ENCODE results near the gene CR1L.
"Not testable (repeated sequence)": the region's sequence is repeated elsewhere in the genome, so short reads cannot be mapped to it uniquely, and the experiment has no call there.

The CR1L gene

DNA sequence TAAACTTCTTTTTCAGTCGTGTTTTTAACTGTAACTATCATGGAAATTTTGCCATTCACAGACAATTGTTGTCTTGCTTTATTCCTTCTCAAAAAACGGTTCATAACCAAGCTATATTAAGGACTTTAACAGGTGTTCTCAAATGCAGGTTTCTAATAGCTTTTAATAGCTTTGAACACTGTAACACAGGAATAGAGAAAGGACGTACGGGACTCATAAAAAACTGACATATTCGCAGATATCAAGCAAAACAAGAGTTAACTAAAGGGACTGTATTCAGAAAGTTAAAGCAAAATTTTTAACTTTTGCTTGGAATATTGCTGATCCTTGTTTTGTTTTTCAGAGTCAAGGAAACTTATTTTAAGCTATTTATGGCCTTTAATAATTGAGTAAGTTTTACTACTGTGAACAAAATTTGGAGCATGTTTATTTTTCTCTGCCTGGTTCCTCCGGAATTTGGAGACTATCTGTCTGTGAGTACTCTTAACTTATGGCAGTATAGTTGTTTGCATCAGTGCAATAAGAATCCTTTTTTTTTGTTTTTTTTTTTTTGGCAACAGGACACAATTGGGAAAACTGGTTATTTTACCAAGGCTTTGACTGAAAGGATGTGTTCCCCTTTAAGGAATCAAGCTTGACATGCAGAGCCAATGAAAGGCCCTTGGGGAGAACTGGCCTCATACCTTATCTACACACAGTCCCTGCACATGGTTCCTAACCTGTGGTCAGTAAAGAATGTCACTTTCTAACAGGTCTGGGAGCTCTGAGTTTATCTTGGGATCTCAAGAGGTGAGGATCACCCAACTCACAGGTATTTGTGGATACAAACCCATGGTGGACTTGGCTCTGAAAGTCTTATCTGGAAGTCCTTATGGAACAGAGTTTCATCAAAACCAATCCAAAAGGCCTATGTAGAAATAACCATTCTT is 101.2 kb downstream of the CR1L start:
- DNase-seq (ENCODE audit: low spot score), result no peak

DNA sequence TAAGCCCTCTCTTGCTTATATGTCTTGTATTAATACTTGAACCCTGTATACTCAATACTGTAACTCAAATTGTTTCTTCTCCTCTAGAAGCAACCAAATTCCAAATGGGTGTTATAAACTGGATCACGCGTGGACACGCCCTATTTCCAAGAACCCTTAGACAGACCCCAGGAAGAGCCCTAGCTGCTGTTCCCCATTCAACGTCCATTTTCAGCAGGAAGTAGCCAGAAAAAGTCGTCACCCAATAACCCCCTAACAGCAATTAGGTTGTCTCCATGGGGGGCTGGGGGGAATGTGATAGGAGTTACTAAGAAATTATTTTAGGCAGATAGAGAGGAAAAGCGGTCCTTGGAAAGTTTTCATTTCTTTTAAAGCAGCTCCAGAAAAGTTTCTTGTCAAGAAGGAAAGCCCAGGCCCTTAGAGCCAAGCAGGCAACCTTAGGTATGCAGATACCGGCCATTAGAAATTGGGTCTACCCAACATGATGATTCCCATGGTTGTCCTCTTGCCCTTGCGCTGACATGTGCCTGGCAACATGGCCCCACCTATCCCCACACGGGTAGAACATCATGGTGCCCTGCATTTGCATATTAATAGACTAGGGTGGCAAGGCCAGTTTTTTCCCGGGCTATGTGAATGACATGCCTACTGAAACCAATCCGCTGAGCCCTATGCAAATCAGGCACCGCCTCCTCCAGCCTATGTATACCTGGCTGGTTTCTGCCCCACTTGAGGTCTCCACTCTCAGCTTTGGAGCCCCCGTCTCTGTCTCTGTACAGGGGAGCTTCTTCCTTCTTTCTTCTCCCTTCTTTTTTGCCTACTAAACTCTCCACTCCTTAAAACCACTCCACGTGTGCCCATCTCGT is 102.9 kb downstream of the CR1L start:
- no peak for DNase-seq (ENCODE audit: low spot score)

DNA sequence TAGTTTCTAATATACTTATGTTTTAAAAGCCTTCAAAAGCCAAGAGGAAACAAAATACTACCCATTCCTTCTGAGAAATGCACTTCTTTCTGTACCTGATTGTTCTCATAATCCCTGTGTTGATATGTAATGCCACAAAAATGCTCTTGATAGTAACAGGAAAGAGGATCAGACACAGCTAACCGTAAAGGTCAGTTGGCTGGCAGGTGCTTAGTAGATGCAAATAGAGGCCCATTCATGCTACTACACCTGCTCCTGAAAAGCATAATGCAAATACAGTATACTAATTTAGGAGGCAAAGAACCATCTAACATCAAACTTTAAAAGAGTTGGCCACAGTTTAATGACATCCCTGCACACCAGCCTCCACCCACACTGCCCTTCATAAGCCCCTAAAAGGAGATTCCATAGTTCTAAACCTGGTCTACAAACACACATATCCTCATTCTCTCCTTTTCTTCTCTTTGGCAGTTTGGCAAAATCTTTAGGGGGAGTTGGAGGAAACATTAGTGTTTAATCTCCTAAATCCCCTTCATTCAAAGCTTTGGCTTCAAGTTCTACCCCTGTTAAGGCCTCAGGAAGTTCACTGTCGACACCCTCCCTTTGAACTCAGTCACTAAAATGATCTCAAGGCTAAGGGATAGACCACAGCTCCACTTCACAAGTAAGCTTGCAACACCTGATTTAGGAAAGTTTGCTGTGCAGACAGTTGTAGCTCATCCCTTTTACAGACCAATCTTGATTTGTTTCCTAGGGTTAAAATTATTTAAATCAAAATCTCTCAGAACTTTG is 104.0 kb downstream of the CR1L start:
- no peak for DNase-seq (ENCODE audit: low spot score)

DNA sequence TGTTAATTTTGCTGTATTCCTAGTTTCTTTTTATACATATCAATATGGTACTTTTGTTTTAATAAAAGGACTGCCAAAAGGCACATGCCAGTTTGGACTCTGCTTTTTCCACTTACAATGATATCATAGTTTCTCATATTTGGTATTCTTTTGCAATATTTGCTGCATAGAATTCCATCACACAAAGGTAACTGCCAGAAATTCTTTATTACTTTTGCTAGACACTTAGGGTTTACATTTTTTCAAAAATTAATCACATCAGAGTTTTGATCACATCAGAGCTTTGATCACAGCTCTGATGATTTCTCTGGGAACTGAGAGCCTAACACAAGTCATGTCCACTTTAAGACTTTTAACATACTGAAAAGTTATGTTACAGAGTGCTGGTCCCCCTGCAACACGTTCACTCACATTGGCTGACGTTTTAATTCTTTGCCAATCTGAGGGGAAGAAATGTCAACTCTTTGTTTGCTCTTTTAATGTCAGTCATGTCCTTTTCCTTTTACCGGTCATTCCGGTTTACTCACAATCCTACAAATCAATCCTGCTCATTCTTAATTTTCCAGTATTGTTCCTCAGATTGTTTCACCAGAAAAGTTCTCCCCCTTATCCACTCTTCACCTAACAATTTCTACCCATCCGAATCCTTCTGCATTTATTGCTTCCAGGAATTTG is 105.8 kb downstream of the CR1L start:
- no peak for DNase-seq (ENCODE audit: low spot score)

DNA sequence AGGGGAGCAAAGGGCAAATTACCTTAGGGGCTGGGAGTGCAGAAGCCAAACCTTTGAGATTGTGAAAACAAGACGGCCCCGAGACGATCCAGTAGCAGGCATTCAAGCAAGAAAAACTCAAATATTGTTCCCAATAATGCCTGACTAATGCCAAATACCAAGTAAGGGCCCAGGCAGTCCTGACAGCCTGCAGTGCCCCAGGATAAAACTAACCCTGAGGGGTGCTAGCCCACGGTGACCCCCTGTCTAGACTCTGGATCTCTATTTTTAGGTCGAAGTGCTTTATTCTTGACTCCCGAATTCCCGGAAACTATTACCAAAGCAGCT is 106.5 kb downstream of the CR1L start:
- DNase-seq (ENCODE audit: low spot score), result not testable (repeated sequence)

DNA sequence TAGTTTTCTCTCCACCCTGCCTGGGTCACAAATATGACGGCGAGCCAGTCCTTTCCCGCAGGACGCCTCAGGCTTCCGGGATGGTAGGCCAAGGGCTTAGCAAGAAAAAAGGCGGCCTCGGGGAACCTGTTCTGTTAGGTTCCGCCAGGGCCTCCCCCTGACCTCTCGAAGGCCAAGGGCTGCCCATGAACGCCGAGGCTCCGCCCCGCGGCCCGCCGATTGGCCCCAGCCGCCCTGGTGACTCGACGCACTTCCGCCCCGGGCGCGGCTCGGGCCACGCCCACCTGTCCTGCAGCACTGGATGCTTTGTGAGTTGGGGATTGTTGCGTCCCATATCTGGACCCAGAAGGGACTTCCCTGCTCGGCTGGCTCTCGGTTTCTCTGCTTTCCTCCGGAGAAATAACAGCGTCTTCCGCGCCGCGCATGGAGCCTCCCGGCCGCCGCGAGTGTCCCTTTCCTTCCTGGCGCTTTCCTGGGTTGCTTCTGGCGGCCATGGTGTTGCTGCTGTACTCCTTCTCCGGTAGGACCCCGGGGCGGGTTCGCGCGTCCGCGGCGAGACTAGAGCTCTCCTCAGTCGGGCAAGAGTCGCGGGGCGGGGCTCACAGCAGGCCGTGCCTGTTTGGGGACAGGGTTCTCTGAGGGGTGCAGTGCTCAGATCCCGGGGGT is 107.0 kb downstream of the CR1L start, which contains the start of gene CD46:
CD46 (plus strand) TSS at position 265 of the 666 bp plus-strand sequence; CDS start at position 424, 159 bp downstream.
- peak; percentile 95 for DNase-seq (ENCODE audit: low spot score)

DNA sequence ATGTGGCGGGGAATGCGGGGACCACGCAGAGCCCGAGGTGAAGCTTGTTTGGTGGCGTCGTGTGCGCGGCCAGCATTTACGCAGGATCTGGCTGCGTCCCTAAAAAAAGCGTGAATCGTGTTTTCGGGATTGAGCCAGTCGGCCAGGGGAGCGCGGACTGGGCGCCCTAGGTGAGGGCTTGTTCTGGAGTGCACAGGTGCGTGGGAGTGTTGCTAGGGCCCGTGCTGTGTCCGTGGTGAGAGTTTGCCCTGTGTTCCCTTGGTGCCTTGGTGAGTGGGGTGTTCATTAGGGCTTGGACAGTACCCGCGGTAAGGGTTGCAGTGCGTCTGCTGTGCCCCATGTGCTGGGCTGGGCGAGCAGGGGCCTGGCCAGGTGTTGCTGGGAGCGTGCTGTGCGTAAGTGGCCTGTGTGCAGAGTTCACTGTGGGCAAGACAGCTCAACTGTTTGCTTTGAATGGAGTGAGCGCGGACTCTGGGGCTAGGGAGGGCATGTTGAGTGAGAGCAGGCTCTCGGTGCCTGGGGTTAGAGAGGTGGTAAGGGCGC is 107.6 kb downstream of the CR1L start:
- DNase-seq (ENCODE audit: low spot score), result no peak

DNA sequence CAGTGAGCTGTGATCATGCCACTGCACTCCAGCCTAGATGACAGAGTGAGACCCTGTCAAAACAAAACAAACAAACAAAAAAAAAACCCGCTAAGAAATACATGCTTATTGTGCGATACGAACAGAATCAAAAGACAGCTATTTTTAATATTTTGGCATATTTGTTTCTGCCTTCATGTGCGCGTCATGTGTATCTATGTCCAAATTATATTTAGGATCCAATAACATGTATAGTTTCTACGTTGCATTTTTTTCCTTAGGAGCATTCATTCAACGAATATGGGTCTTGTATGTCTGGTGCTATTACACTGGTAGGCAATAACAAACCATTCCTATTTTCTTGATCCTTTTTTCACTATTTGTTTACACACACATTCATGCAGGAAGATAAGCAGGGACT is 108.7 kb downstream of the CR1L start:
- no peak for DNase-seq (ENCODE audit: low spot score)

DNA sequence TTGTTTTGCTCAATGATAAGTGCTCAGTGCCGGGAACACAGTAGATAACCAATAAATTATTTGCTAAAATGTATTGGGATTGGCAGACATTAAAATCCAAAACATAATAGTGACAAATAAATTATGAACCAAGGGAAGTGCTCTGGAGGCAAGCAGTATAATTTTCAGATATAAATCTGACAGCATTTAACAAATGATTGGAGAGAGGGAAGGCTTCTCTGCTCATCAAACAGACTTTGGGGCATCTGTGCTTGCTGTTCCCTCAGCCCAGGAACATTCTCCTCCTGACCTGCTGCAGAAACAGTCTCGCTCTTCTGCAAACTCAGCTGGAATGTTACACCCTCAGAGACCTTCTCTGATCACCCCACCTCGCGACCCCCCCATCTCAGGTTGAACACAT is 109.1 kb downstream of the CR1L start:
- DNase-seq (ENCODE audit: low spot score), result no peak

DNA sequence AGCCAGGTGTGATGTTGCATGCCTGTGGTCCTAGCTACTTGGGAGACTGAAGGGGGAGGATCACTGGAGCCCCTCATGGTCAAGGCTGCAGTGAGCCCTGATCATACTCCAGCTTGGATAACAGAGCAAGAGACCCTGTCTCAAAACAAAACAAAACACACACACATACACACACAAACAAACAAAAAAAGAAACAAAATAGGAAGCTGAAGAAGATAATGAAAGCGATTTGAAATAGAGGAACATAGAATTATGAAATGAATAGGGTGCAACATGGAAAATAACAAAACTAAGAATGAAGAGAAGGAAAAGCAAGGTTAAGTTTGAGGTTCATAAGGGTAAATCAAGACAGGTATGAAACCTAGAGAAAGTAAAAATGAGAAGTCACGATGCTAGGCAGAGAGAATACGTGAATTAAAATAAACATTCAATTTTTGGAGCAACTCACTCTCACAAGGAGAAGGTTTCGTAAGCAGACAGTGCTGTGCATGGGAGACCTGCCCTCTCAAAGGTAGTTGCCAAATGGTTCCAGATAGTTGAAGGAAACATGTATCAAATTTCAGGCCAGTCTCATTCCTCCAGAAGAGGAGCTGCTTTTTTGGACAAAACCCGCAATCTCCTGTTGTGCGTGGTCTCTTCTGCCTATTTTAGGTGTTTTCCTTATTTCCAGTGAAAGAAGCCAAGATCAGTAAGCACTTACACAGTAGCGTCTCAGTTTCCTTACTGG is 110.2 kb downstream of the CR1L start:
- DNase-seq (ENCODE audit: low spot score), result no peak

DNA sequence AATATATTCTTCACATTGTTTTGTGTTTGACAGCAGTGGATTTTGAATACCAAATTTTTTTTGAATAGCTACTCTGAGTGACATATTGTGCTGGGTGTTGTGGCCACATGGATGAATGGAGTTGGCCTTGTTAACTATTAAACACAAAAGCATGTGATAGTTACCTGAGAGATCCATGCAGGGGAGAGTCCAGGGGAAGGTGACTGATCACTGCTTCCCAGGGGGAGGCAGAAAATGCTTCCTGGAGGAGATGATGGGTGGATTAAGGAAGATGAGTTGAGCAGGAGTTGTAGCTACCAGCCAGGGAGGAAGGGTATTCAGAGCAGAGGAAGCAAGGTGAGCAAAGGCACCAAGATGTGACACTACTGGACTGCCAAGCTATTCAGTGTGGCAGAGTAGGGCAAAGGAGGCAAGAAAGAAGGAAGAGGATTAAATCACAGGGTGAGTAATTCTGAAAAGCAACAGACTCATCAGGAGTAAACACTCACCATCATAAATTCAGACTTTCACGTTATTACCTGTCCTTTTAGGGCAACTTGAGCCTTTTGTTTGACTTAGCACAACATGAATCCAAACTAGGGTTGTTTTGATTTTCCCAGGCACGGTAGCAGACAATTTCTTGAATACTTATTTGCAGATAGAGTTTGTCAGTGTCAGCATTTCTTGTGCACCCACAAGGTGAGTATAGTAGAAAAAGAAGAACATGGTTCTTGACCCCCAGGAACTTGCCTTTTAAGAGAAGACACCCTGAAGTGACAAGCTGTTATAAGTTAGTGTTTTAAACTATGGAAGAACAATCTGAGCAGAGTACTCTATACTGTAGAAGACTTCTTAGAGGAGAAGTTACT is 111.1 kb downstream of the CR1L start:
- no peak for DNase-seq (ENCODE audit: low spot score)

DNA sequence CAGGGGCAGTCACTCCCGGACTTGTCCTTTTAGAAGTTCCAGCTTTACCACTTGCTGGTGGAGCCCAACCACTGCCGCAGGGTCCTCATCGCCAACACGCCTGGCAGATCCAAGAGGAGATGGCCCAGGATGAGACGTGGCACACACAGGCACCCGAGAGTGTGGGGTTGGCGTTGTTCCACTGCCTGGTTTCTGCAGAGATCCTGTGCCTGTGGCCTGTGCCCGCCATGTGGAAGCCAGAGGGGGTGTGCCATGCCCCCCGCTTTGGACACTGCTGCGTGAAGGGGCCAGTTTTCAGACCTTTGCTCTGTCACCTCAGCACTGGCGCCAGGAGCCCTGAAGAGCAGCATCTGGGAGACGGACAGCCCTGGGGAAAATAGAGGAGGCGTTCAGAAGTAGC is 117.7 kb downstream of the CR1L start:
- no peak for DNase-seq (ENCODE audit: low spot score)

DNA sequence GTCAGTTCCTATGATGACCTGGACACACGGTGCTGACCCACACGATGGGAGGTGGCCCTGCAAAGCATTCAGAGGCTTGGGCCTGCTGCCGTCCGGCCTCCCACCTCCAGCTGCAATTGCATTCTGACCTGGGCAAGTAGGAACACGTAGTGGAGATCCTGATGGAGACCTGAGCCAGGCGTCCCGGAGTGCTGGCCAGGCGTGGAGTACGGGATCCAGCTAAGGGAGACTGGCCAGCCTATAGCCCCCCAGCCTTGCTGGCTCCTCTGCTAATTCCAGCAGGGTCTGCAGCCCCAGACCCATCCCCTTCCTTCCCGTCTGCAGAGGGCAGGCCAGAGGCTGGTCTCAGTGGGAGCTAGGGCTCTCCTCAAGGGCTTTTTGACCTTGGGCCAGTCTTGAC is 118.2 kb downstream of the CR1L start:
- DNase-seq (ENCODE audit: low spot score), result no peak

DNA sequence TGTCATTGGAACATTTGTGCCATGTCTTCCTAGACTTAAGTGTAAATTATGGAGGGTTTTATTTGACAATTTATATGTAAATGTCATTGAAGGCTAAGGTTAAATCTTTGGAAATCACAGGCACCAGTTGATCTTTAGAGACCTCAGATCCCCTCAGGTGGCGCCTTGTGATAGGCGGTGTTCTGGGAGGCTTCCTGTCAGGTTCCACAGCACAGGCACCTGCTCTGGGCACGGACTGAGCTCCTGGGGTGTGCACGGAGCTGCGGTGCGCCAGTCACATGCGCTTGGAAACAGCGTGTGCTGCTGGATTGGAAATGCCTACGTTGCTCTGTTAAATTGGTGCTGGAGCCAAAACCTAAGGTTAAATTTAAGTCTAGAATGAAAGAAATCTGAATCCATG is 119.0 kb downstream of the CR1L start:
- no peak for DNase-seq (ENCODE audit: low spot score)

DNA sequence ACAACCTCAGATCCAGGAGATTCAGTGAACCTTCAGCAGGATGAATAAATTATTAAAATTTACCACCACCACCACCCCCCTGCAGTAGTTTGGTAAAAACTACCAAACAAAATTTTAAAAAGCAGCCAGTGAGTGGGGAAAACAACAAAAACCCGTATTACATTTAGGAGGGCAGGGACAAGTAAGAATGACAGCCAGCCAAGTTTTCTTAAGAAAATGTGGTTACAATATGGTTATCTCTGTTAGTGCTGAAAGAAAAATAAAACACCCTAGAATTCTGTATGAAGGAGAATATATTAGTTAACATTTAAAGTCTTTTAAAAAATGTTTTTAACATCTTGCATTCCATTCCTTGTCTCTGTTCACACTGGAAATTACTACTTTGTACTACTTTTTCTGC is 121.6 kb downstream of the CR1L start:
- no peak for DNase-seq (ENCODE audit: low spot score)

DNA sequence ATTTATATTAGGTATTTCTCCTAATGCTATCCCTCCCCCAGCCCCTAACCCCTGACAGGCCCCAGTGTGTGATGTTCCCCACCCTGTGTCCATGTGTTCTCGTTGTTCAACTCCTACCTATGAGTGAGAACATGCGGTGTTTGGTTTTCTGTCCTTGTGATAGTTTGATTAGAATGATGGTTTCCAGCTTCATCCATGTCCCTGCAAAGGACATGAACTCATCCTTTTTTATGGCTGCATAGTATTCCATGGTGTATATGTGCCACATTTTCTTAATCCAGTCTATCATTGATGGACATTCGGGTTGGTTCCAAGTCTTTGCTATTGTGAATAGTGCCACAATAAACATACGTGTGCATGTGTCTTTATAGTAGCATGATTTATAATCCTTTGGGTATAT is 125.6 kb downstream of the CR1L start:
- DNase-seq (ENCODE audit: low spot score), result not testable (repeated sequence)
